Activated T-cell treated with anti-CD3 and anti-CD28 coated beads for 24 hours (primary cell): Measurements from ENCODE around the gene SAMHD1.
"Not testable (repeated sequence)": the region's sequence is repeated elsewhere in the genome, so short reads cannot be mapped to it uniquely, and the experiment has no call there.

Experiments used
- DNase-seq: peaks from one replicate; pipeline ENCODE4 v3.0.0-alpha.2; 2020; ENCODE audit warnings: low read depth

Gene SAMHD1

GRCh38 chr20:36851490-36851889 lies 100.0 kb downstream of the SAMHD1 start:
- DNase-seq, result no peak

GRCh38 chr20:36850759-36851158 lies 100.7 kb downstream of the SAMHD1 start:
- no peak for DNase-seq

DNA sequence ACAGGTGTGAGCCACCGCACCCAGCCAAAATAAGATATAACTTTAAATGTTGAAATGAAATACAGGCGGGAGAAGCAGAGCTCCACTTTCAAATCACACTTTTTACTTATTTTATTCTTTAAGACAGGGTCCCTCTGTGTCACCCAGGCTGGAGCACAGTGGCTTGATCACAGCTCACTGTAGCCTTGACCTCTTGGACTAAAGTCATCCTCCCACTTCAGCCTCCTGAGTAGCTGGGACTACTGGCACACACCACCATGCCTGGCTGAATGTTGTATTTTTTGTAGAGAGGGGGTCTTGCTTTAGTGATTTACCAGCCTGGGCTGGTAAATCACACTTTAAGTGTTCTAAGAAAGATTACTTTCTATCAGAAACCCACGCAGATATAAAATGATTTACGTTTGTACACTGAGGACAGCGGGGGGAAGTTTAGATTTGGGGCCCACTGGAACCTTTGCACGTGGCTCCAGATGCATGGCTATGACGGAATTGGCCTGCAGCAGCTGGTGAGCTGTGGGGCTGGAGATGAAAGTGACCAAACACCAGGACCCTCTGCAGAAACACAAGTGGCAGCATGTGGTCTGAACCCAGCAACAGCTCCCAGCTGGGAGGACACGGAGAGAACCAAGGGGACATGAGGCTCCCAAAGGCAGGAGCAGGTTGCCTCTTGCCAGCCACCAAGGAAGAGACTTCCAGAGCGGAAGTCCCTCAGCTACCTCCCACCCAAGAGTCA lies 102.0 kb downstream of the SAMHD1 start:
- DNase-seq, result no peak

DNA sequence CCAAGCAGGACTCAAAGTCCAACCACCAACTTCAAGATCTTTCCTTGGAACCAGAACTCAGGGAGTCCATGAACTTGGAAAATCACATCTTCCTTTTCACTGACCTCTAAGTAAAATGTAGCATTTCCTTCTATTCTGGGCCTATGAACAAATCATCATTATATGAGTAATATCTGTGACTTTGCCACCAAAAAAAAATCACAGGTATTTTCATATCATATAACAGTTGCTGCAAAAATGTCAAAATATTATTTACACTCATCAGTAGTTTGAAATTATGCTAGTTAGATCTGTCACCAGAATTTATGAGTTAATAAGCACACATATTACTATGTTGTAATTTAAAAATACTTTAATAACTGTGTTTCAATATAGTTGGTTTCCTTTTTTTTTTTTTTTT lies 102.8 kb downstream of the SAMHD1 start:
- DNase-seq, result no peak

GRCh38 chr20:36848078-36848660 lies 103.3 kb downstream of the SAMHD1 start:
- DNase-seq, result no peak

DNA sequence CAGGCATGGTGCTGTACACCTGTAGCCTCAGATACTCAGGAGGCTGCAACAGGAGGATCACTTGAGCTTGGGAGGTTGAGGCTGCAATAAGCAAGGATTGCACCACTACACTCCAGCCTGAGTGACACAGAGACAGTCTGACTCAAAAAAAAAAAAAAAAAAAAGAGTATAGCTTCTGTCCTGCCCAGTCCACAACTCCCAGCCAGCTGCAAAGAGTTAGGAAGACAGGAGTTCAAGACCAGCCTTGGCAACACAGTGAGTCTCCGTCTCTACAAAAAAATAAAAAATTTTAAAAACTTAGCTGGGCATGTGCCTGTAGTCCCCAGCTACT lies 103.8 kb downstream of the SAMHD1 start:
- no peak for DNase-seq

GRCh38 chr20:36847009-36847709 lies 104.3 kb downstream of the SAMHD1 start:
- no peak for DNase-seq

GRCh38 chr20:36845288-36845971 lies 106.1 kb downstream of the SAMHD1 start:
- no peak for DNase-seq

DNA sequence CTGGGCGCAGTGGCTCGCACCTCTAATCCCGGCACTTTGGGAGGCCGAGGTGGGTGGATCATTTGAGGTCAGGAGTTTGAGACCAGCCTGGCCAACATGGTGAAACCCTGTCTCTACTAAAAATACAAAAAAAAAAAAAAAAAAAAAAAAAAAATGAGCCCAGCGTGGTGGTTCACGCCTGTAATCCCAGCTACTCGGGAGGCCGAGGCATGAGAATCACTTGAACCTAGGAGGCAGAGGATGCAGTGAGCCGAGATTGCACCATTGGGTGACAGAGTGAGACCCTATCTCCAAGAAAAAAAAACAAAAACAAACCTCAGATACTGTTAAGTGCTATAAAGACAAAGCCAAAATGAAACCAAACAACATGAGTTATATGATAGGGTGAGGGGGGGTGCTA lies 110.5 kb downstream of the SAMHD1 start:
- DNase-seq, result not testable (repeated sequence)
